ENCODE measurements around the gene GAS2L2.

The GAS2L2 gene

GRCh38 chr17:35749560-35750412 lies 3.3 kb downstream of the GAS2L2 start:
- Histone ChIP-seq H3K4me3 (no peak overlapping the region), H3K27ac (peak overlapping the region in 3 of 21 experiments; percentile 24 to 41 (median 29))

- H3K27ac ChIP-seq = no peak overlapping the region
- no peak overlapping the region for H3K4me3 ChIP-seq
Observed at GRCh38 chr17:35748979-35749378, 4.1 kb downstream of the GAS2L2 start.

GRCh38 chr17:35748341-35748841 lies 4.6 kb downstream of the GAS2L2 start:
- H3K27ac ChIP-seq = peak overlapping the region in 1 of 21 experiments; percentile 32
- no peak overlapping the region for H3K4me3 ChIP-seq

- Histone ChIP-seq H3K27ac (peak overlapping the region in 1 of 21 experiments; percentile 32), H3K4me3 (no peak overlapping the region)
Observed at GRCh38 chr17:35747540-35748017, 5.5 kb downstream of the GAS2L2 start.

GRCh38 chr17:35745749-35746320 lies 7.2 kb downstream of the GAS2L2 start:
- Histone ChIP-seq H3K4me3 (no peak overlapping the region), H3K27ac (no peak overlapping the region)

GRCh38 chr17:35745246-35745645 lies 7.8 kb downstream of the GAS2L2 start:
- no peak overlapping the region for H3K27ac ChIP-seq
- H3K4me3 ChIP-seq = no peak overlapping the region

- Histone ChIP-seq H3K27ac (no peak overlapping the region), H3K4me3 (no peak overlapping the region)
Observed at GRCh38 chr17:35744830-35745229, 8.2 kb downstream of the GAS2L2 start.

- Histone ChIP-seq H3K27ac (no peak overlapping the region), H3K4me3 (no peak overlapping the region)
Observed at GRCh38 chr17:35743626-35744328, 9.3 kb downstream of the GAS2L2 start.

- Histone ChIP-seq H3K27ac (no peak overlapping the region), H3K4me3 (no peak overlapping the region)
Observed at GRCh38 chr17:35742896-35743477, 10.1 kb downstream of the GAS2L2 start.

- H3K4me3 ChIP-seq = no peak overlapping the region
- no peak overlapping the region for H3K27ac ChIP-seq
Observed at GRCh38 chr17:35742496-35742895, 10.5 kb downstream of the GAS2L2 start.

- H3K4me3 ChIP-seq = peak overlapping the region in 3 of 7 experiments; percentile 8 to 22 (median 21)
- H3K27ac ChIP-seq = no peak overlapping the region
Observed at GRCh38 chr17:35740997-35741931, 11.8 kb downstream of the GAS2L2 start.

- H3K4me3 ChIP-seq = no peak overlapping the region
- H3K27ac ChIP-seq = no peak overlapping the region
Observed at GRCh38 chr17:35740216-35740615, 12.8 kb downstream of the GAS2L2 start.

- Histone ChIP-seq H3K4me3 (no peak overlapping the region), H3K27ac (no peak overlapping the region)
Observed at GRCh38 chr17:35738519-35739133, 14.4 kb downstream of the GAS2L2 start.

GRCh38 chr17:35736236-35736635 lies 16.8 kb downstream of the GAS2L2 start:
- Histone ChIP-seq H3K4me3 (no peak overlapping the region), H3K27ac (no peak overlapping the region)

- H3K27ac ChIP-seq = no peak overlapping the region
- H3K4me3 ChIP-seq = no peak overlapping the region
Observed at GRCh38 chr17:35735036-35735805, 17.8 kb downstream of the GAS2L2 start.

- Histone ChIP-seq H3K4me3 (no peak overlapping the region), H3K27ac (no peak overlapping the region)
Observed at GRCh38 chr17:35734396-35734795, 18.6 kb downstream of the GAS2L2 start.

GRCh38 chr17:35733366-35733765 lies 19.7 kb downstream of the GAS2L2 start:
- H3K4me3 ChIP-seq = no peak overlapping the region
- H3K27ac ChIP-seq = no peak overlapping the region

GRCh38 chr17:35732806-35733136 lies 20.3 kb downstream of the GAS2L2 start:
- Histone ChIP-seq H3K4me3 (no peak overlapping the region), H3K27ac (no peak overlapping the region)
